Mesothelial cell of epicardium (in vitro differentiated cells): ENCODE results near the gene CADM1. TPM values are rescaled to one million over a fixed set of nuclear protein-coding genes. Genes with fewer than 3 reads are reported as not detected.
A peak's percentile ranks its signal among the peaks of the same experiment; 100 is the strongest.

Experiments
- DNase-seq, 2 experiments: peaks; one replicate each; pipeline ENCODE4 v3.0.0; 2021; ENCODE audit warnings: low spot score in 2 of 2; ENCODE audit not compliant: unreplicated experiment in 2 of 2
- H3K27ac Mint-ChIP-seq: 2 replicates; pipeline ENCODE4 v1.8.0; 2021; ENCODE audit warnings: mixed read lengths
- H3K27me3 Mint-ChIP-seq: 2 replicates; pipeline ENCODE4 v1.8.0; 2021; ENCODE audit warnings: low read depth, mixed read lengths
- H3K36me3 Mint-ChIP-seq: 2 replicates; pipeline ENCODE4 v1.8.0; 2021; ENCODE audit warnings: mixed read lengths
- H3K4me1 Mint-ChIP-seq: 2 replicates; pipeline ENCODE4 v1.8.0; 2021; ENCODE audit warnings: mixed read lengths
- H3K4me3 Mint-ChIP-seq: 2 replicates; pipeline ENCODE4 v1.8.0; 2021; ENCODE audit warnings: mild to moderate bottlenecking, moderate library complexity, mixed read lengths
- H3K9me3 Mint-ChIP-seq: 2 replicates; pipeline ENCODE4 v1.8.0; 2021; ENCODE audit warnings: mixed read lengths
- CTCF ChIP-seq: fragments of 200-600 bp; sonication (generic); IDR thresholded peaks from one replicate; pipeline ENCODE4 v1.5.0; 2021; ENCODE audit warnings: antibody characterized with exemption; ENCODE audit not compliant: unreplicated experiment
- total RNA-seq: library from RNA; stranded (reverse); gene quantifications from 3 replicates; pipeline ENCODE4 v1.2.1, GENCODE V29; 2021

Gene CADM1
- total RNA-seq, 1 donor from 2014 or later: 60.9 TPM

DNA sequence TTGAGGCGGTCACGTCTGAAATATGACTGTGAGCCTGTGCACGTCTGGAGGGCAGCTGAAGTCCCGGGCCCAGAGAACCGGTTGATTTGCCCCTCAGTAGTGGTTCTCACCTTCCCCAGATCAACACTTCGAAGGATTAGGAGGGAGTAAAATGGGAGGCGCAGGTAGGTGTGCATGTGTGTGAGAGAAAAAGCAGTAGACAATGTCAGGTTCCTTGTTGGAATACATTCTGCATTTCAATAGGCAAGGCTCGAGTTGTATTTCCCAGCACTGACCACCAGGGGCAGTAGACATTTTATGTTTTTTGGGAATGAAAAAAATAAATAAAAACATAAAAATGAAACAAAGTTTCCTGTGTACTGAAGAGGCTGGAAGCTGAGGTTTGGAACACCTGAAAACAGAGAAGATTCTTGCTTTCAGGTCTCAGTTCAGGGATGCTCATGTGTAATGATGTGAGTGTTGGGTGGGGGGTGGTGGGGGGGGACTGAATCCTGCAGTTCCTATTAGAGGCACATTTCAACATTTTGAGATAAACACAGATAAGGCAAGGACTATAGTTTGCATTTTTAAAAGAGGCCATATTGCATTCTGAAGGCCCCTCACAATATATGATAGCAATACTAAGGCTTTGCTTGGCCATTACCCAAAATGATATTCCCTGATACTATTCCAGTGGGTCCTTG is 333.9 kb downstream of the CADM1 start:
- peak; percentile 97 for TF ChIP-seq CTCF
- Mint-ChIP-seq H3K4me1 (peaks cover 30% of the 10 kb centered on the region), H3K36me3 (no peaks in the 10 kb centered on the region), H3K9me3 (no peaks in the 10 kb centered on the region), H3K27ac (no peak overlapping the region), H3K4me3 (no peak overlapping the region), H3K27me3 (no peaks in the 10 kb centered on the region)
- DNase-seq: peak in 1 of 2 experiments; percentile 59

GRCh38 chr11:115169251-115169650 is 335.0 kb downstream of the CADM1 start:
- no peaks in the 10 kb centered on the region for H3K9me3 Mint-ChIP-seq
- no peak for TF ChIP-seq CTCF
- peaks cover 2% of the 10 kb centered on the region for H3K27me3 Mint-ChIP-seq
- no peak for DNase-seq
- no peak overlapping the region for H3K4me3 Mint-ChIP-seq
- H3K36me3 Mint-ChIP-seq: no peaks in the 10 kb centered on the region
- peaks cover 35% of the 10 kb centered on the region for H3K4me1 Mint-ChIP-seq
- H3K27ac Mint-ChIP-seq: no peak overlapping the region

DNA sequence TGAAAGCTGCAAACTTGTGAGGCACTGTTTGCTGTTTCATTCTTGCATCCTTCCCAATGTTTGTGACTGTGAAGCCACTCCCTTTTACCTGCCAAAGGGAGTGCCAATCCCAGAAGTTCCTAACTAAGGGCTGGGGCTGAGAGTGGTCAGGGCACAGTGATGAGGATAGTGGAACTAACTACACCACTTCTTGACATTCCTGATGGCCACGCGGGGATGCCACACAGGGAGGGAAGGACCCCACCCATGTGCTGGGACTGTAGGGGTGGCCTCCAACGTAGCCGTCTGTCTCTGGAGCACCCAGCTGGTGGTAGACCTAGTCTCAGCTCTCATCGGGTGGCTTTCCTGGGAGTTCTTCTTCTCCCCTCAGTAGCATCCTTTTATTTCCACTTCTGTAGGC is 335.5 kb downstream of the CADM1 start:
- DNase-seq: no peak
- Mint-ChIP-seq H3K27me3 (peaks cover 2% of the 10 kb centered on the region), H3K4me3 (no peak overlapping the region), H3K36me3 (no peaks in the 10 kb centered on the region), H3K4me1 (peaks cover 37% of the 10 kb centered on the region), H3K9me3 (no peaks in the 10 kb centered on the region), H3K27ac (no peak overlapping the region)
- TF ChIP-seq CTCF: no peak

- no peak for TF ChIP-seq CTCF
- Mint-ChIP-seq H3K27ac (no peak overlapping the region), H3K36me3 (no peaks in the 10 kb centered on the region), H3K4me3 (no peak overlapping the region), H3K27me3 (peaks cover 2% of the 10 kb centered on the region), H3K9me3 (no peaks in the 10 kb centered on the region), H3K4me1 (peaks cover 37% of the 10 kb centered on the region)
- DNase-seq: no peak
These were observed 336.0 kb downstream of the CADM1 start for GRCh38 chr11:115168229-115168671.

DNA sequence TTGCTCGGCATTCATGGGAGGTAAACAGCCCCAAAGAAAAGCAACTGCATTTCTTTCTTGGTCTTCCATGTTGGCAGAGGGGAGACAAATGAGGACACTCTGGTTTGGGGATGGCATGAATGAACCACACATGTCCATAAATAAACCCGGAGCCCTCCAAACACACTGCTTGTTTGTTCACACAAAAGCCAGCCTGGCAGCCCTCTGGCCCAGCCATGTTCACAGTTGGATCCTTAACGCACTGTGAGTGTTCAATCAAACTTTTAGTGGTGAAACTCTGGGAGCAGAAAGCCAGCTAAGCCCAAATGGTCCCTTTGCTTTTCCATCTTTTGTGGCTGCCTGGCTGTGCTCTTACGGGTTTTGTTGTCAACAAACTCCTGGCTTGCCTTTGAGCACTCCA is 336.8 kb downstream of the CADM1 start:
- H3K27me3 Mint-ChIP-seq: peaks cover 2% of the 10 kb centered on the region
- DNase-seq: no peak
- H3K9me3 Mint-ChIP-seq: no peaks in the 10 kb centered on the region
- H3K4me3 Mint-ChIP-seq: no peak overlapping the region
- H3K36me3 Mint-ChIP-seq: no peaks in the 10 kb centered on the region
- peaks cover 37% of the 10 kb centered on the region for H3K4me1 Mint-ChIP-seq
- H3K27ac Mint-ChIP-seq: no peak overlapping the region
- no peak for TF ChIP-seq CTCF
